ENCODE measurements around the gene DBH. TPM values are rescaled to one million over a fixed set of nuclear protein-coding genes. Genes with fewer than 3 reads are reported as not detected.

The DBH gene
- total RNA-seq, 1 donor: not detected

DNA sequence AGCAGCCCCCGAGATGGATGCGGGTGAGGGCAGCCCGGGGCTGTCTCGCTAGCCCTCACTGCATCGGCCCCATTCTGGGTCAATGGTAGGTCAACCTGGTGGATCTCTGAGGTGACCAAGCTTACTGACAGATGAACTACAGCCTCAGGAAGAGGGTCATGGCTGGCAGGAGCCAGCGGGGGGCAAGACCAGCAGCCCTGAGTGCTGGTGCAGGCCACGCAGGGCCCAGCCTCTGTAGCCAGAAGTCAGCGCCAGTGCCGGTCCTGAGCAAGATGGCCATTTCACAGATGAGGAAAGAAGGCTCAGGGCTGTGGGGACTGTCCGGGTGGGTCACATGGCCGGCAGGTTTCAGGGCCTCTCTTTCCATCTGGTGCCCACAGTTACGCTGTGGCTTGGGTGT, 5.1 kb upstream of the DBH start:
- TF ChIP-seq CTCF (IDR thresholded peaks at IDR 0.05; ENCODE audit: insufficient read depth, low read length): no peak
- no peak overlapping the region for H3K4me3 ChIP-seq (ENCODE audit: low read depth, low read length)
- DNase-seq (ENCODE audit: low read depth): no peak

GRCh38 chr9:133632806-133633680, 3.1 kb upstream of the DBH start:
- TF ChIP-seq CTCF (IDR thresholded peaks at IDR 0.05; ENCODE audit: insufficient read depth, low read length): no peak
- no peak overlapping the region for H3K4me3 ChIP-seq (ENCODE audit: low read depth, low read length)
- DNase-seq (ENCODE audit: low read depth): no peak

DNA sequence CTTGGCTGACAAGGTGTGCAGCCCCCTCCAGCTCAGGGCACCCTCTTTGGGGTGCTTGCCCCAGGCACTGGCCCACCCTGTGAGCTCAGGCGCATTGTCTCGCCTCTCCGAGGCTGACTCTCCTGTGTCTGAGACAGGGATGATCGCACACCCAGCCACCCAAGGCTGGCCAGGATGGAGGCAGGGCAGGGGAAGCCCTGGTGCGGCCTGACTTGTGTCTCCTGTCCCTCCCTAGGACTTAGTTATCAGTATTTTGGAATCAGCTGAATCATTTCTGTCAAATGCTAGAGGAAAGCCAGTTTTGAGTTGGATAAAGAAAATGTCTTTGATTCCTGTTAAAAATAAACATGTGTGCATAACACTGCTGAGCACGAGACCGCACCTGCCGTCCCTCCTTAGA, 2.5 kb upstream of the DBH start:
- no peak for TF ChIP-seq CTCF (IDR thresholded peaks at IDR 0.05; ENCODE audit: insufficient read depth, low read length)
- DNase-seq (ENCODE audit: low read depth): no peak
- no peak overlapping the region for H3K4me3 ChIP-seq (ENCODE audit: low read depth, low read length)

DNA sequence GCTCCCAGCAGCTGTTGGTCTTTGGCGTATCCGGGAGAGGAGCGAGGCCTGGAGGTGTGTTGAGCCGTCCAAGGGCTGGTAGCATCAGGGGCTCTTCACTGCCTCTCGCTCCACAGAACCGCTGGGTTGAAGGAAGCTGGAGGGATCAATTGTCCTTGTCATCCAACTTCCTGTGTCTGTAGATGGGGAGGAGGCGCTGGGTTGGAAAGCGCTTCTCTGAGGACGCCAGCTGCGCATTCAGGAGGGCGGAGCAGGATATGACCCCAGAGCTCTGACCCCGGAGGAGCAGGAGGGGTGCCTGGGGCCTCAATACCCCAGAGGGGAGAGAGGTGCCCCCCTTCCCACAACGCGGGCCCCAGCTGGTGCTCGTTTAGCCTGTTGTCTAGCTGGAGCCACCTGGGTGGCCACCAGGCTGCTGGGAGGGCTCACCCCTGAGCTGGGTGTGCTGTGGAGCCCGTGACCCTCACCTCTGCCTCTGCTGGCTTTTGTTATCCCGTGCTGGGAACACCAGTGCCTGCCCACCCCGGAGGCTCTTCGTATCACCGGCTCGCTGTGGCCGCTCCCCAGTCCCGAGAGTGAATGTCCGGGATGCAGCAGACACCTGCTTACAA, 2.0 kb upstream of the DBH start:
- no peak overlapping the region for H3K4me3 ChIP-seq (ENCODE audit: low read depth, low read length)
- DNase-seq (ENCODE audit: low read depth): no peak
- TF ChIP-seq CTCF (IDR thresholded peaks at IDR 0.05; ENCODE audit: insufficient read depth, low read length): no peak

DNA sequence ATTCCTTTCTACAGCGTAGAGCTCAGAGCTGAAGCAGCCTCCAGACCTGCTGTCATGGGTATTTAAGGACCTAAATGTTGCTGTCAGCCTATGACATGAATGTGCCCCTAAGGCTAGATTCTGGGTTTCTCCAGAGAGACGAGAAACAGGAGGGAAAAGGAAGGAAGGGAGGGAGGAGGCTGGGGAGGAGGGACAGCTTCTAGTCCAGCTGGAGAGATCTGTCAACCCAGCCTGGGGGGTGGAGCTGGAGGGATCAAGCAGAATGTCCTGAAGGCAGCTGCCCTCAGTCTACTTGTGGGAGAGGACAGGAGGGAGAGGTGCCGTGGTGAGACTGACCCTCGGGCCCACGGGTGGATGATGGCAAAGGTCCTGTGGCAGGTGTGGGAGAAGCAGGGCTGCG, 1.1 kb upstream of the DBH start:
- H3K4me3 ChIP-seq (ENCODE audit: low read depth, low read length): no peak overlapping the region
- no peak for TF ChIP-seq CTCF (IDR thresholded peaks at IDR 0.05; ENCODE audit: insufficient read depth, low read length)
- no peak for DNase-seq (ENCODE audit: low read depth)

GRCh38 chr9:133636902-133637301, 739 bp downstream of the DBH start:
- DNase-seq (ENCODE audit: low read depth): no peak
- no peak overlapping the region for H3K4me3 ChIP-seq (ENCODE audit: low read depth, low read length)
- no peak for TF ChIP-seq CTCF (IDR thresholded peaks at IDR 0.05; ENCODE audit: insufficient read depth, low read length)
